Thymus (tissue), 11 donors: ENCODE measurements around the gene RAET1L. TPM values are rescaled to one million over a fixed set of nuclear protein-coding genes. Genes with fewer than 3 reads are reported as not detected.

Source experiments
- DNase-seq, 9 donors: peaks; one replicate each; pipeline ENCODE4 v3.0.0-alpha.2; 2013; ENCODE audit warnings: low spot score in 9 of 9, low read depth in 6 of 9, missing footprints in 1 of 9
- H3K27ac ChIP-seq, 2 donors: one replicate each; pipeline ENCODE4 v1.5.1; 2013; ENCODE audit warnings: control low read depth in 1 of 2, low read depth in 1 of 2, low read length in 1 of 2, mild to moderate bottlenecking in 1 of 2, moderate library complexity in 1 of 2
- H3K27me3 ChIP-seq, 2 donors: one replicate each; pipeline ENCODE4 v1.5.1; 2013; ENCODE audit warnings: low read length in 1 of 2; ENCODE audit not compliant: control insufficient read depth in 2 of 2, insufficient read depth in 1 of 2
- H3K36me3 ChIP-seq, 2 donors: one replicate each; pipeline ENCODE4 v1.5.1; 2013; ENCODE audit warnings: low read length in 1 of 2, mild to moderate bottlenecking in 1 of 2, moderate library complexity in 1 of 2; ENCODE audit not compliant: control insufficient read depth in 2 of 2, insufficient read depth in 2 of 2
- H3K4me1 ChIP-seq, 2 donors: one replicate each; pipeline ENCODE4 v1.5.1; 2013; ENCODE audit warnings: low read length in 2 of 2; ENCODE audit not compliant: control insufficient read depth in 2 of 2, insufficient read depth in 2 of 2
- H3K4me3 ChIP-seq, 2 donors: one replicate each; pipeline ENCODE4 v1.5.1; 2013; ENCODE audit warnings: low read length in 2 of 2, control low read depth in 1 of 2, mild to moderate bottlenecking in 1 of 2
- H3K9me3 ChIP-seq, 2 donors: one replicate each; pipeline ENCODE4 v1.5.1; 2013; ENCODE audit warnings: low read length in 1 of 2, mild to moderate bottlenecking in 1 of 2; ENCODE audit not compliant: control insufficient read depth in 2 of 2, insufficient read depth in 1 of 2
- WGBS: extraction: QIAGEN DNeasy Blood & Tissue Kit; methylation state at CpG from one replicate; pipeline ENCODE4 v1.1.7; 2013; 5-methylcytosine and 5-hydroxymethylcytosine counted together
- polyA plus RNA-seq: library from polyadenylated mRNA; stranded (reverse); fragments of 200-250 nt; gene quantifications from one replicate; pipeline ENCODE4 v1.2.3, GENCODE V29; 2013
- total RNA-seq: library from RNA; stranded (reverse); fragments of 120-200 nt; gene quantifications from one replicate; pipeline ENCODE4 v1.2.4, GENCODE V29; 2013
- donor health status: healthy.

Gene RAET1L
- total and polyA plus RNA-seq, 2 donors, result 0.28 to 3.1 TPM

DNA sequence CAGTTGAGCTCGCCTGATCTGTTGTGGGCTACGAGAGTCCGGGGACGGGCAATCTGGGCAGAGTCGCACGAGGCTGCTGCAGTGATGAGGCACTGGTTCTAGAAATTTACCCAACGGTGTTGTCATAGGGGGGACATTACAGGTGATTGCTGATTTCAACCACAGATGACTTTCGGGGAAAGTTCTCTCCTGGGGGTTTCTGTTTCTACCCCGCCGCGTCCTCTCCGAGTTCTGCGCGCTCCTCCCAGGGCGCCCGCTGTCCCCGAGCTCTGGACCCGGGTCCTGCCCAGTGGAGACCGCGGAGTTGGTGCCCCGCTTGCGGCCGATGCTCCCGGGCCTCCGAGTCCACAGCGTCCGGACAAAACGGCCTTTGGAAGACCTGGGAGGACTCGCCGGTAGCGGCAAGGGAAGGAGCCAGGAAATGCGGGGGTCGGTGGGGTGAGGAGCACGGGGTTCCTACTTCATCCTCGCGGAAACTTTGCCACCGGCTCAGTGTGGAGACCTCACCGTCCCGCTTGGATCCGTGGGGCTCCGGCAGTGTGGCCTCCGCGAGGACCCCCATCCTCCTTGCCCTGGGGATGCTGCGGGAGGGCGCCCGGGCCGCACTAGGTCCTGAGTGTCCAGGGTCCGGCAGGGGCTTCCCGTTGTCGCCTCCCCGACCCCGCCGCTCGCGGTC is 12.3 kb upstream of the RAET1L start:
- Histone ChIP-seq H3K27ac (no peak overlapping the region), H3K36me3 (no peaks in the 10 kb centered on the region), H3K9me3 (no peaks in the 10 kb centered on the region), H3K4me1 (peaks cover 0 to 4% of the 10 kb centered on the region in 2 donors), H3K27me3 (peaks cover 32 to 85% of the 10 kb centered on the region in 2 donors), H3K4me3 (no peak overlapping the region)
- DNase-seq, result no peak
- 6% methylated on average over 55 of the region's 55 CpGs for WGBS

DNA sequence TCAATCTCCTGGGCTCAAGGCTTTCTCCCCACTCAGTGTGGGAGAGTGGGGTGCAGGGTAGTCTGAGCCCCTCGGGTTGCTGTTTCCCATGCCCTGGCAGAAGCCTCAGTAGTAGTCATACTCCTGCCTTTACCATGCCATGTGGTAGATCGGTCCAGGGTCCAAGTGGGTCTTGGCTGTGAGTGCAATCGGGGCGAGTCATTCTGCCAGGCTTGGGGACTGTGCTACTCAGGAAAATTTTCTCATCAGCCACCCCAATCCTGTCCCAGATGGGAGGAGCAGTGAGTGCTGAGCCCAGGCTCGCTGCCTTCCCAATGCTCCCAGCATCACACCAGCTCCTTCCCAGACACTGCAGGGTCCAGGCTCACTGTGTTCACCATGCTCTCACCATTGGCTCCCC is 10.7 kb upstream of the RAET1L start:
- Histone ChIP-seq H3K4me3 (no peak overlapping the region), H3K27me3 (peaks cover 32 to 85% of the 10 kb centered on the region in 2 donors), H3K9me3 (no peaks in the 10 kb centered on the region), H3K4me1 (peaks cover 0 to 4% of the 10 kb centered on the region in 2 donors), H3K36me3 (no peaks in the 10 kb centered on the region), H3K27ac (no peak overlapping the region)
- 84% methylated on average over 5 of the region's 5 CpGs for WGBS
- DNase-seq, result no peak

DNA sequence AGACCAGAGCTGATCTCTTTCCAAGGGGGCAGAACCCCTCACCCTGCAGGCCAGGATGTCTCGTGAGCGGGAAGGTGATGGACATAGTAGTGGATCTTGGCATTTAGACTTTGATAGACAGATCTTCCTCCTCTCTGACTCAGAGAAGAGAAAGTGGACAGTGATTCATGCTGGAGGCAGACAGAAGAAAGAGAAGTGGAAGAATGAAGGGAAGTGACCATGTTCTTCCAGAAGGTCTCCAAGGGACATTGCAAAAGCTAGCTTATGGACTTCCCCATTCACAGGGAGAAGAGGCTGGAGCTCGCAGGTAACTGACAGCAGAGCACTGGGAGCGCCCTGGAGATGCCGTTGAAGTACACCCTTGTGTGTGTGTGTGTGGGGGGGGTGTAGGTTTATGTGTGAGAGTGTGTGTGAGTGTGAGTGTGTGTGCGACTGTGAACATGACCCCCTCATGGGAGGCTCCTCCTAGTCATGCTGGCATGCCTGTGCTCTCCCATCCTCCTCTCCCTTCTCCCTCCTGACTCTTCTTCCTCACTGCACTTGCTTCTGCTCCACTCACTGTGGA is 8.0 kb upstream of the RAET1L start:
- DNase-seq, result no peak
- Histone ChIP-seq H3K4me3 (no peak overlapping the region), H3K4me1 (peaks cover 0 to 4% of the 10 kb centered on the region in 2 donors), H3K27ac (no peak overlapping the region), H3K9me3 (no peaks in the 10 kb centered on the region), H3K27me3 (peaks cover 24 to 77% of the 10 kb centered on the region in 2 donors), H3K36me3 (no peaks in the 10 kb centered on the region)
- WGBS, result 94% methylated on average over 6 of the region's 6 CpGs

DNA sequence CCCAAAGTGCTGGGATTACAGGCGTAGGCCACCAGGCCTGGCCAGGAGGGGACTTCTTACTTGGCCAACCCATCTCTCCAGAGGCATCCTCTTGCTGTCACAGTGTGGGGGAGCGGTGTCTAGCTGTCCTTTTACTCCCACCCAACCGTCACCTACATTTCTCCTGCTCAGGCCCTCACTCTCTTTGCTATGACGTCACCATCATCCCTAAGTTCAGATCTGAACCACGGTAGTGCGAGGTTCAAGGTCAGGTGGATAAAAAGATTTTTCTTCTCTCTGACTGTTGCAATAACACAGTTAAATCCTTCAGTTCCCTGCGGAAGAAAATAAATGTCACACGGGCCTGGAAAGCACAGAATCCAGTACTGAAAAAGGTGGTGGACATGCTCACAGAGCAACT is 7.3 kb upstream of the RAET1L start:
- DNase-seq, result no peak
- Histone ChIP-seq H3K4me3 (no peak overlapping the region), H3K27me3 (peaks cover 19 to 77% of the 10 kb centered on the region in 2 donors)

DNA sequence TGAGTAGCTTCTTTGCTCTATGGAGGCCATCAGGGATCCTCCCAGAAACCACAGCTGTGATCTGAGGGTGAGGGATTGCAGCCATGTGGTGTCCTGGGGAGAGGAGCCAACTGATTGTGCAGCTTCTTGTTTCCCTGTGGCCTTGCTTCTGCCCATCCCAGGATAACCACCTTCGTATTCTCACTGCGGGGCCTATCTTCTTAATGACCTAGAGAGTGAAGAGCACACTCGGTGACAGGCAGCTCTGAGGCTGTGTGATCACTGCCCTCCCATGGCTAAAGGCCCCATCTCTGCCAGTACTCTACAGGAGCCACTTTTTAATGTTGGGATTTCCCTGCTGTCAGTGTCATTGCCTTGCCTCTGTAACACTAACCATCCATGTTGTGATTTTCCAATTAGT is 5.3 kb upstream of the RAET1L start:
- 93% methylated on average over 3 of the region's 3 CpGs for whole genome bisulfite sequencing
- Histone ChIP-seq H3K27me3 (peaks cover 23 to 77% of the 10 kb centered on the region in 2 donors), H3K4me3 (no peak overlapping the region), H3K9me3 (no peaks in the 10 kb centered on the region), H3K36me3 (no peaks in the 10 kb centered on the region), H3K4me1 (peaks cover 0 to 3% of the 10 kb centered on the region in 2 donors), H3K27ac (no peak overlapping the region)
- no peak for DNase-seq

More for the DNA sequence above, 7.3 kb upstream of the RAET1L start:
- Histone ChIP-seq H3K36me3 (no peaks in the 10 kb centered on the region), H3K4me1 (peaks cover 0 to 2% of the 10 kb centered on the region in 2 donors), H3K9me3 (no peaks in the 10 kb centered on the region), H3K27ac (no peak overlapping the region)
- WGBS, result 96% methylated on average over 8 of the region's 8 CpGs

DNA sequence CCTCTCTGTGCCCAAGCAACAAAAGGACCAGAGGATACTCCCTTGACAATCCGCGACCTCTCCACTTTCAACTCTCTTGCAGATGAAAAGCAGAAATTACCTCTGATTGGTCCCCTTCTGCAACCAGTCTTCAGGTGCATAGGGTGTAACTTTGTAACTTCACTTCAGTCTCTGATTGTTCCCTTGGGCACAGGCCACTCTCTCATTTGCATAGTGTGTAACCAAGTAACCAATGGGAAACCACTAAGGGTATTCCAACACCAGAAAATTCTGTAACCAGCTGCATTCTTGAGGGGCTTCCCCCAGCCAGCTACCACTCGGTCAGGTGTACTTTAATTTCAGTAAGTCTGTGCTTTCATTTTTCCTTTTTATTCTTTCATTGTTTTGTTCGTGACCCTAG is 4.4 kb upstream of the RAET1L start:
- H3K36me3 ChIP-seq, result no peaks in the 10 kb centered on the region
- H3K4me3 ChIP-seq, result no peak overlapping the region
- WGBS, result 85% methylated on average over 4 of the region's 4 CpGs
- H3K9me3 ChIP-seq, result no peaks in the 10 kb centered on the region
- H3K27ac ChIP-seq, result no peak overlapping the region
- peaks cover 0 to 7% of the 10 kb centered on the region in 2 donors for H3K4me1 ChIP-seq
- DNase-seq, result no peak
- H3K27me3 ChIP-seq, result peaks cover 29 to 77% of the 10 kb centered on the region in 2 donors

DNA sequence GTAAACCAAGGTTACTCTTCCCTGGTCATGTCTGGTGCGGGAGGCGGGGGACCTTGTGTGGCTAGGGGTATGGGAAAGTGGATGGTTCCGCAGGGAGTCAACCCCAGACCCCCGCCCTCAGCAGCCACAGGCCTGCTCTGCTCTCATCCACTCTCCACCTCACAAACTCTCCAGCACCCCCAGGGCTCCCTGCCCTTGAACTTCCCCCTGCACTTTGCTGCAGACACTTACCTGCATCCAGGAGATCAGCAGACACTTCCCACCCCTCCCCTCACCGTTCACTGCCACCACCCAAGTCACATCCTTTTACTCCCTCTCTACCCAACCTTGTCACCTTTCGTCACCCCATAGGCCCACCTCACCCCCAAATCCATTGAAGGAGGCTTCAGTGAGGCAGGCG is 3.9 kb upstream of the RAET1L start:
- H3K9me3 ChIP-seq, result no peaks in the 10 kb centered on the region
- peaks cover 28 to 80% of the 10 kb centered on the region in 2 donors for H3K27me3 ChIP-seq

DNA sequence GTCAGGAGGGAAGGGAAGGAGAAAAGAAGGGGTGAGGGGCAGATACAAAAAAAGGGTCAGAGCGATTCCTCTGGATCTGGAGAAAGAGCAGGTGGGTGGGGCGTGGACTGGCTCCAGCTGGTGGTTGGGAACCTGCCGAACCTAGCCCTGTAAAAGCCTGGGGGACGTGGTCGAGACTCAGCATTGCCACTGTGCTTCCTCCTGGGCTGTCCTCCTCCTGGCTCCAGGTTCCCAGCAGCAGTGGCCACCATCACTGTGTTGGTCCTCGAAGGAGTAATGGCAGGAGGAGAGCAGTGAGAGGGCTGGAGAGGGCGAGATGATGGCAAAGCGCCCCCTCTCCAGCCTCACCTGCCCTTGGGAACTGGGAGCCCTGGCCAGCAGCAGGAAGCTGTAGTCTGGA is 3.5 kb upstream of the RAET1L start:
- no peak overlapping the region for H3K27ac ChIP-seq
- WGBS, result 89% methylated on average over 8 of the region's 8 CpGs
- H3K36me3 ChIP-seq, result no peaks in the 10 kb centered on the region
- H3K4me3 ChIP-seq, result no peak overlapping the region
- peaks cover 0 to 7% of the 10 kb centered on the region in 2 donors for H3K4me1 ChIP-seq
- DNase-seq, result no peak
- no peaks in the 10 kb centered on the region for H3K9me3 ChIP-seq
- H3K27me3 ChIP-seq, result peaks cover 28 to 82% of the 10 kb centered on the region in 2 donors

More for the DNA sequence above, 3.9 kb upstream of the RAET1L start:
- 93% methylated on average over 7 of the region's 7 CpGs for WGBS
- H3K4me3 ChIP-seq, result no peak overlapping the region
- no peak for DNase-seq
- H3K36me3 ChIP-seq, result no peaks in the 10 kb centered on the region
- peaks cover 0 to 7% of the 10 kb centered on the region in 2 donors for H3K4me1 ChIP-seq
- no peak overlapping the region for H3K27ac ChIP-seq

DNA sequence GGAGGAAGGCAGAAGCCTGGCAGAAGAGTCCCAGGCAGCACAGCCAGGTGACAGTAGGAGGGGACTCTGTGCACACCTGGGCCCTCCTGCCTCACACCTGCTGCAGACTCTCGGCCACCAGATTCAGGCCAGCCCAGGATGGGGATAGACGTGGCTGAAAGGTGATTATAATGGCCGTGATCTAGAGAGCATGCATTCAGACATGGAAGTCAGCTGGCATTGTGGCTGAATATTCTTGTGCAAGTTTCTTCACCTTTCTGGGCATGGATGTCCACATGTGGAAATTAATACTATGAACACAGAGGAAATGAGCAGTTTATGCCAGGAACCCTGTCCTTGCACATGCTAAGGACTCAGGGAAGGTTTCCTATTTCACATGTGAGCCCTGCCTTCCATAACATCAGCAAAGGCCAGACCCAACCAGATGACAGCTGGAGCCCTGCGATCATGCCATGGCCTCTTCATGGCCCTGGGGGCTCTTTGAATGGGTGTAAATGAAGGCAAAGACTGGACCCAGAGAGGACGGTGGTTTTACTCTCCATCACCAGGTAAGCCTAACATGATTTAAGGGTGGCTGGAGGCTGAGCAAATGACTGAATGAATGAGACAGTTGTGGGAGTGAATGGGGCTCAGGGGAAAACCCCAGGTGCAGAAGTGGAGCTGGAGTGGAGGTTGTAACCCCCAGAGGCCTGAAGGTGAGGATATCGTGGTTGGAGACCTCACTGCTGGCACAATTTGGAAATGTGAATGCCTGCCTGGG is 2.7 kb upstream of the RAET1L start:
- Histone ChIP-seq H3K36me3 (no peaks in the 10 kb centered on the region), H3K27ac (no peak overlapping the region), H3K27me3 (peaks cover 28 to 77% of the 10 kb centered on the region in 2 donors), H3K9me3 (no peaks in the 10 kb centered on the region), H3K4me3 (no peak overlapping the region), H3K4me1 (peaks cover 0 to 7% of the 10 kb centered on the region in 2 donors)
- WGBS, result 91% methylated on average over 6 of the region's 6 CpGs
- DNase-seq, result no peak
